ENCODE results near the gene ANKRD18B.
"Not testable (repeated sequence)": the region's sequence is repeated elsewhere in the genome, so short reads cannot be mapped to it uniquely, and the experiment has no call there.

DNA sequence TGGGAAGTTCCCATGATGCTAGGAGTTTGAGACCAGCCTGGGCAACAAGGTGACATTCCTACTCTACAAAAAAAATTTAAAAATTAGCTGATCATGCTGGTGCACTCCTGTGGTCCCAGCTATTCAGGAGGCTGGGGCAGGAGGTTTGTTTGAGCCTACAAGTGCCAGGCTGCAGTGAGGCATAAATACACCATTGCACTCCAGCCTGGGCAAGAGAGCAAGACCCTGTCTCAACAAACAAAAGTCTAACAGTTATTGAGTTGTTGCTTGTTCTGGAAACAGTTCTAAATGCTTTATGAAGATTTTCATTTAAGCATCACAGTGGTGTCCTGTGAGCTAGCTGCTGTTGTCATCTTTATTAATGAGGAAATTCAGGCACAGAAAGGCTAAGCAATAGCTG is 4.0 kb downstream of the ANKRD18B start:
- TF ChIP-seq CTCF, POLR2A (IDR thresholded peaks at IDR 0.05): not testable (repeated sequence)
